HG02623 (cell line): Measurements from ENCODE around the gene CEPT1.

Source experiments
- ATAC-seq: cut with Tn5 transposase; IDR thresholded peaks from one replicate; pipeline ENCODE4 v1.9.1; 2021; ENCODE audit warnings: moderate library complexity; ENCODE audit not compliant: unreplicated experiment

Gene CEPT1

DNA sequence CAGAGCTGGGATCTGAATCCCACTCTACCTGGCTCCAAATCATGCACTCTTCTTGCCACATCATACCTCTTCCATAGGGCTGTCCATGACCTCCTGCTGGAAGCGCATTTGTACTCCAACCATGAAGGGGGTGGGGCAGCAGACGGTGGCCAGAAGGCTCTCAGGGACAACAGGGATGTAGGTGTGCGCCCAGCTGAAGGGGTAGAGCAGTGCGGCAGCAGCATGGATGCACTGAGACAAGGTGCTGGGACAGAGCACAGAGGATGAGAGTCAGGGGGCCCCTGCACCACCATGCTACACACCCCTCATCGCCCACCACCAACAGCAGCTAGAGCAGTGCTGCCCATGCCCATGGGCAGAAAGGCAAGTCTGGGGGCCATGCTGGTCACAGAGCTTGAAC is 52.1 kb downstream of the CEPT1 start:
- no peak for ATAC-seq

DNA sequence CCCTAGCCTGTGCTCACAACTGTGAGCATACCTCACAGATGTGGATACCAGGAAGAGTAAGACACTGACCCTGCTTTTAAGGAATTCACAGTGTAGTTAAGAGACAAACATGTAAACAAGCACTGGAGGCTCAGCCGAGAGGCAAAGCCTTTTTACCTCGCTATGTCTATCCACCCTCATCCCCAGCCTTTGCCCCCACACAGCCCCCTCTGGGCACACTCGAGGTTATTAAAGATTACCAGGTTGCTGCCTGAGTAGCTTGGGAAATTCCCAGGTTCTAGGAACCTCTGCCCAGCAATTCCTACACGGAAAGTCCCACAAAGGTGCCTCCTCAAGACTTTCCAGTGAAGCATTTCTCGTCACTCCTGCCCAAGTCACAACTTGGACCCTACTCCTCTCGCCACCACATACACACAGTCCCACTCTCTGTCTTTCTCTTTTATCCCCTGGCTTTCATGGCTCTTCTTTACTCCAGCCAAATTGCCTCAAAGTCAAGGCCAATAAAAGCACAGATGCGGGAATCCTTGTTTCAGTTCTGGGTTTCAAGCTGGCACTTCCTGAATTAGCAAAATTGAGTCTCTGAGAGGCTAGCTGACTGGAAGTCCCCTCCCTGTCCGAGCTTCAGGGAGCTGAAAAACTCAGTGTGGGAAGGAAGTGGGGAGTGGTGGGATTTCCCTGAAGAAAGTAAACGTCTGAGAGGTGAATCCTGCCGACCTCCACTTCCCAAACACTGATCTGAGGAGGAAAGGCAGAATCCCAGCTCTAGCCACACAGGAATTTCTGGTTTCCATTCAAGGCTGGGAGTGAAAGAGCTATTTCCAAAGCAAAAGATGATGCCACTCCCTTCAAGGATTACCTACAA is 52.9 kb downstream of the CEPT1 start:
- no peak for ATAC-seq

DNA sequence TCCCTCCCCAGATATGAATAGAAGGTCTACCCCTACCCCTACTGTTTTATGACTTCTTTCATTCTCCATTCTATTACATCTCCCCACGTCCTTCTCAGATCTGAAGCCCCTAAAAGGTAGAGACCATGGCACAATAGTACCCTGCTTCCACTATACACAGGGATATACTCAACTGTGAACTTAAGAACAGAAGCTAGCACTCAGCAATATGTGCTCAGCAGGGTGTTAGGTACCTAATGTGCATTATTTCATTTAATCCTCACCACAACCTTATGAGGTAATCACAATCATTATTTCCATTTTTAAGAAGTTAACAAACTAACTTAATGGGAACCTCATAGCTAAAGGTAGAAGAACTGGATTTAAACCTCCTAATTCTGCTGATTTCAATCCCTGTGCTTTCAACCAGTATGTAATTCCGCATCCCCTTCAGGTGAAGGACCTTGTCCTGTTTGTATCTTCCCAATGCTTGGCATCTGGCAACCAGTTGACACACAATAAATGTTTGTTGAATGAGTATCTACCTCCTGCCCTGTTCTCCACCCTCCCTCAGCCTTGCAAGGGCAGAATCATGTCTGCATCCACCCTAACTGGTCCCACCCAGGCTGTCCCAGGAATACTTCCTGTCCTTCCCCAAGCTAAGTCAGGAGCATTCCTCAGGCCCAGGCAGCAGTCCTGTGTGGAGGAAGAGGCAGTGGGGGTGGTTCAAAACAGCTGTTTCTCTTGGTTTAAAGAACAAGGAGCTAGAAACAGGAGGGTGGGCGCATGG is 53.9 kb downstream of the CEPT1 start:
- no peak for ATAC-seq

DNA sequence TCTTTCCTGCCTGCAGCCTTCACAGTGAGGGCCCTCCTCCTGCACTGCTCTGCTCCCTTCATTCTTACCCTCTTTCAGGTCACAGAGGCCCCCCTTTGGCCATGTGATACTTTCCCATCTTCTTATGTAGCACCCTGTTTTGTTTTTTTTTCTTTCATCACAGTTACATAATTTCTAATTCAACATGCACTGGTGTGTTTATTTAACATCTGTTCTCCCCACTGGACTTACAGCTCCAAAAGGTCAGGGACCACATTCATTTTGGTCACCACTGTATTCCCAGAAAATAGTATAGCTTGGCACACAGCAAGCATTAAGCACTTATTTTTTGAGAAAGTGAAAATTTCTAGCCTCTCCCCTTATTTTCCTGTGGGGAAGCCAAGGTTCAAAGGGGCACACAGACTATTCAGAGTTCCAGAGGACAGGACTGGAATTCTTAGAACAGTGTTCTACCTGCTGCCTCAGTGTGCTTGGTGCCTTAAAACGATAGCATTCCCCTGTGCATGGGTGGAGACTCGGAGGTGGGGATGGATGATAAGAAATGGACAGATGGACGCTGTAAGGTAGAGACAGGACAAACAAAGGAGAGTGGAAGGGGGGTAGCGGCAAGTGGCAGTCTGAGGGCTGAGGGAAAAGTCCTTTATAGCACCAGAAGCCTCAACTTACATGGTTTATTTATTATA is 55.1 kb downstream of the CEPT1 start:
- ATAC-seq: no peak

DNA sequence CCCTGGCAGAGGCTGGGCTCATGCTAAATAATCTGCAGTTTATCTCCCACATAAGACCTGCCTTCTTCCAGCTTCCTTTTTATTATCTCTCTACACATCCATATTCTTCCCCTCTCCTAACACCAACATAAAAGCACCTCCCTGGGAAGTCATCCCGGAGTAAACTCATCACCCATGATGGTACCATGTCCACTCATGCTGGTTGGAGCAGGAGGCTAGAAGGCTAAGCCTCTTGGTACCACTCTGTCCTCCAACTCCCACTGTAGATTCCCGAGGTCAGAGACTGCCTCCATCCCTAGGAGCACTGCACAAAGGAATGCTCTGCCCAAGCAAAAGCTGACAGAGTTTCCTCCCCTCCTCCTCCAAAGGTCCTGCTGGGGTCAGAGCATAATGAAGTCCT is 56.2 kb downstream of the CEPT1 start:
- no peak for ATAC-seq

DNA sequence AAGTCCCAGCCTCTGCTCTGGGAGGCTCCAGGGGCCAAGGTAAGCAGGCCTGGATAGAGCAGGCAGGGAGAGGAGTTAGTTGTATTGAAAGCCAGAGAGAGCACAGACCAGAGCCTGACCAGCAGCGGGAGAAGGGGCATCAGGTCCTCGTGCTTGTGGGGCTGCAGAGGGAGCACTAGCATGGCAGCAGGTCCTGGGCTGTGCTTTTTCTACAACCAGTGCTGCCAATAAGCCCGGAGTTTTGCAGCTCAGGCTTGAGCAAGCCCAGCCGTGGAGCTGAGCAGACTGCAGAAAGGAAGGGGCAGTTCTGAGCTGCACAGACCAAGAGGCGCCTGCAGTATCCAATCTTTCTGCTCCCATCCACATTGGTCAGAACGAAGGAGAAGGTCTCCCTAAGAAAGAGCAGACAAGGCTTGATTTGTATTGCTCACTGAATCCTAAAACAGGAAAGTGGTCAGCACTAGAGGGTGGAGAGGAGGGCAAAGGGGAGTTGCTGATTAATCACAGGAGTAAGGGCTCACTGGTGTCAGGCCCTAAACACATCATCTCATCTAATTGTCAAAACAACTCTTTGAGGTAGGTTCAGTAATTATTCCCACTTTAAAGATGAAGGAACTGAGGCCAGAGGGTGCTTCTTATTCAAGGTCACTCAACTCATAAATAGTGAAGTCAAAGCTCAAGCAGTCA is 57.7 kb downstream of the CEPT1 start:
- ATAC-seq: no peak

DNA sequence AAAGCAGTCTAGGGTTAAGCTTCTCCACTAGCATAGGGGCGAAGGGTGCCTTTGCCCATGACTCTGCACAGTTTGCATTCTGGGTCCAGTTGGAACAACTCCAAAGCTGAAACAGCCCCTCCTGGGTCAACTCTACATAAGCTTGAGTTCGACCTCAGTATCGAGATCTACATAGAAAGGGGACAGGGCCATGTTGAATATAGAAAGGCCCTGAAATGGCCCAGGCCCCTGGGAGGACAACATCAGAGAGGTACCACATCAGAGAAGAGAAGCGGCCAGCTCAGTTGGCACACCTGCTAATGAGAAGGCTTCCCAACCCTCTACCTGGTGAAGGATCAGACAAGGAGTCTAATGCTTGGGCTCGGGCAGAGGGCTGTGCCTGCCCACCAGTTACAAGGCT is 58.8 kb downstream of the CEPT1 start:
- ATAC-seq: no peak

DNA sequence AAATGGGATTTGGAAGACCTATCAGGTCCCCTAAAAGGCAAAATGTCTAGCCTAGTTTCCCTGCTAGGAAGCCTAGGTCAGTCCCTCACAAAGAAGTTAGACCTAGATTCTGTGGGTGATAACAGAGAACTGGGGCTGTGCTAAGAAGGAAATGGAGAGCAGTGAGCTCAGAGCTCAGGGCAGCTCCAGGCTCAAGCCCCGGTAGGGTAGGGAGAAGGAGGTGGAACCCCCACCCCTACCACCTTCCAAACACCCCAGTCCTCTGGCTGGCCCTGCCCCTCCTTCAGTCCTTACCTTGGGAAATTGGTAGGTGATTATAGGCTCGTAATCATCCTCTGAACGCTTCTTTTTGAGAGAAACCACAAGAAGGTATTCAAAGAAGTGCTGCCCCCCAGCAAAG is 59.3 kb downstream of the CEPT1 start:
- ATAC-seq: no peak

DNA sequence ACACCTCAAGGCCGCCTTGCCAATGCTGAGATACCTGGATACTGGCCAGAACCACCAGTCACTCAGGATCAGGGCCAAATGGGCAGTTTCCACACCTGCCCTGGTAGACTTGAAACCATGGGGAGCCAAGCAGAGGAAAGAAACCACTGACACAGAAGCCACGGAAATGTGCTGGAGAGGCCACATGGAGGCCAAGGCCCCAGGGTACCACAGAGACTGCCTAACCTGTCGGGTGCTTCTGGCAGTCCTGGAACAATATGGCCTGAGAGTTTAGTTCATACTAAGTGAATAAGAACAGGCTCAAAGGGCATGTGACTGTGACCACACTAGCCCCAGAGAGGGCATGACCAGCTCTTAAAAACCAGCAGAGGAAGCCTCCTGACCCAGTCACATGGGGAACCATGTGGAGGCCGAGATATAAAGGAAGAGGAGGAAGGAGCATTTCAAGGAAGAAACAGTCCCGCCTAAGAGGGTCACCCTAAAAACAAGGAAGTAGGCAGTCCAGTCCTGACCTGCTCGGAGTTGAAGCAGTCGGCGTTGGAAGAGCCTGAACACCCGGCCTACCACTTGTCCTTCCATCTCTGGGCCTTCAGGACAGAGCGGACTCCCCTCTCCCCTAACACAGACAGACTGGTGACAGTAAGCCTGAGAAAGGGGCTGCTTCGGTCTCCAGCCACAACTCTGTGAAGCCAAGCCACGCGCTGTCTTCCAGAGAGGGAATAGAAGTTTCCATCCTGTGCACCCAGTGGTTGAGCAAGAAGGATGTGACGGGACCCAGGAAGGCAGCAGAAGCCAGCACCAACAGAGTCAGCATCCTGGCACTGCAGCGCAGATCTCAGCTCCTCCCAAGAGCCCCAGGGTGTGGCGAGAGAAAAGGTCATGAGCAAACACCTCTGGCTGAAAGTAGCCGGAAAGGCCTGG is 60.1 kb downstream of the CEPT1 start, which contains the start of gene DENND2D:
DENND2D (minus strand) TSS at position 766 of the 921 bp plus-strand sequence; CDS start at position 579, 187 bp downstream.
- no peak for ATAC-seq

DNA sequence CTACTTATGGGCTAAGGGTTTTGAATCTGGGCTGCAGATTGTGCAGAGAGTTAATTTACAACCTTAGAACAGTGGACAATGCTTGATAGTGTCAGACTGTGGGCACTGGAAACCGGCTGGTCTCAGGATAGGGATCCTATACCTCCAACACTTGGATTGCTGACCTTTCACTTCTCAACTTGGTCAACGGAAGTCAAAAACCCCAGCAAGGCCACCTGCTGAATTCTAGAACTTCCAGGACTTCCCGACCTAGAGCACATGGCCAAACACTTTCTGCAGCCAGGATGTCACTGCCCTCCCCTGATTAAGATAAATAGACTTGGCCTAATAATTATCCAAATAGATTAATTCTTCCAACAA is 60.8 kb downstream of the CEPT1 start:
- no peak for ATAC-seq

DNA sequence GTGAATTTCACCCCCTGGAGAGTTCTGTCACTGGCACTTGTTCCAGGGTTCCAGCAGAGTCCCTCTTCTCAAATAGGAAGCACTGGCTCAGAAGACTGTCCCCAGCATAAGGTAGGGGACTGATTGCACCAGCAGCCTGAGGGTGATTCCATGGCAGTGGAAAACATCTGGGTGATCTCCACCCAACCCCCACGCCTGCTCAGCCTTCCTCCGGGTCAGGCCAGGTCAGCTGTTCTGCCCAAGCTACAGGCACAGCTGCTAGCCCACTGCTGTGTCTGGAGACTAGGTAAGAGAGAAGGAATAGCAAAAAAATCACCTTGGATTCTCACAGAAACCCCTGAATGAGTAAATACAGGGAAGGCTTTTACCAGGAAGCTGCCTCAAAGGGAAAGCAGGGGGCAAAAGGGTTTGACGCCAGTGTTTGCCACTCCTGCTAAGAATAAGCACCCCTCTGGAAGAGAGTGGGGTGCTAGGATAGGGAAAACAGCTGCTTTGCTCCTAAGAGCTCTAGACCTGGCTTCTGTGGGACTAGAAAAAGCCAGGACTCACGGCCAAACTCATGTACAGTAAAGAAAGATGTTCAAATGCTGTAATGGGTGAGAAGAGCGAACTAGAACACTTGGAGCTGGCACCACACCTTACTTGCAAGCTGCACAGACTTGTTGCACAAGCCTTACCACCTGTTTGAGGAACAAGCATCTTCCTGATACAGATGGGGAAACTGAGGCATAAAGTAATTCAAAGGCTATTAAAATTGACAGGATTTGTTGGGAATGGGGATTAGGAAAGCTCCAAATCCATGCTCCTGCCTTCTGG is 61.5 kb downstream of the CEPT1 start:
- ATAC-seq: no peak

DNA sequence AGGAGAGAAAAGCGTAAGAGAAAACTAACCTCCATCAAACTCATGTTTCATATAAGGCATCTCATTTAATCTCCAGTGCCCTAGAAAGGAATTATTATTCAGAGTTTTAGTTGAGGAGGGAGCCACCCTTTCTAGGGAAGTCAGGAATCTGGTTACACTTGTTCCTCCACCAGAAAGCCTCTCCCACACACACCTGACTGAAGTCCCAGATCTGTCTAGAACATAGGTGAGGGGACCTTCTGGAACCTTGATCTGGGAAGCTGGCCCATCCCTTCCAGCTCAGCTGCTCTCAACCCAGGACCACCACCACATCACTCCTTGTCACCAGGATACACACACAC is 62.3 kb downstream of the CEPT1 start:
- ATAC-seq: no peak

DNA sequence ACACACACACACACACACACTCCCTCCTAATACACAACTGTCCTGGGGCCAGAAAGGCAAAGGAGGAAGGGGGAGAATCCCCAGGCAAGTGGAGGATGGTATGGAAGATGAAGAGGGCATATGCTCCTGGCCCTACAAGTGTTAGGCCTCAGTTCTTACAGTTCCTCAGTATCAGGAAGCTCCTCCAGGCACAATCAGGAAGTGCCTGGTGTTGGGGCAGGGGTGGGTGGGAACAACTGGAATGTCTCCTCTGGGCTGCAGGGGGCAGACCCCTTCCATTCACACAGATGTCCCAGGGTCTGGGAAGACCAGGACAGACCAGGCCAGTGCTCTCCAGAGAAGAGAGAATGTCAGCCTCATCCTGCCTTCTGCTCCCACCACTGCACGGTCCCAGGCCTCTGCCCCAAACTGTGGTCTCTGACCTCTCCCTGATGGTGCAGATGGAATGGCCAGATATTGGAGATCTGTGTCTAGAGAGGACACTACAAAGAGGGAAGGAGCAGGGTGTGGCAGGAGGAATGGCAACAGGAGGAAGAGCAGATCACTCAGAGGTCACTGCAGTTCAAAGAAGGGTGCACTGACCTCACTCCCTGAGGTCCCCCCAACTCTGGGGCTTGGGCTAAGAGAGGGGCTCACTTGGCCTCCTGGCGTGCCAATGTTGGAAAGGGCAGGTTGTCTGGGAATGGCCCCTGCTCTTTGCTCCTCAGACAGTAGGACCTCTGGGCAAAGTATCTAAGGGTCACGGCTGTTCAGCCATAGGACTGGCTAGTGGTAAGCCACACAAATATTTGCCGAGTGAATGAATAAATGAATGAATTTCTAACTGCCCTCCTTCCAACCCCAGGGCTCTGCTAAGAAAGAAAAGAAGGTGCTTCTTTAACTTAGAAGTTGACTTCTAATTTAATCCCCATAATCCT is 62.9 kb downstream of the CEPT1 start:
- ATAC-seq: no peak

DNA sequence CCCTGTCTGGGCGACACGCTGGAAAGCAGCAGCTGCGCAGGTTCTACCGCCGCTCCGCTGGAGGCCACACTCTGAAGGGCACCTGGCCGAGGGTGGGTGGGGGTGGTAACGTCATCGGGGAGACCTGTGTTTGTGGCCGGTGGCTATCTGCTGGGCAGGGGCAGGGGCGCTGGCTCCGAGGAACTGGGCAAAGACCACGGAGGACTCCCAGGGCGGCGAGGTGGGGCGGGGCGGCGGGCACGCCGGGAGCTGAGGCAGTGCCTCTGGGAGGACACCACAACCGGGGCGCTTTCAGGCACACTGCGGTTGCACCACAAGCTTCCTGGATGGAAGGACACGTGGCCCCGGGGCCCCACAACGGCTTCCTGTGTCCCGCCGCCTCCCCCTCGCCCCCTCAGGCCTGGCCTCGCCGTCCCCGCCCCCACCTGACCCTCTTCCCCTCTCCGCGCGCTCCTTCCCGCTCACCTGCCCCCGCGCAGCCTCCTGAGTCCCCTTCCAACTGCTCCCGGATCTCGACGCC is 63.7 kb downstream of the CEPT1 start:
- ATAC-seq: peak; percentile 55

DNA sequence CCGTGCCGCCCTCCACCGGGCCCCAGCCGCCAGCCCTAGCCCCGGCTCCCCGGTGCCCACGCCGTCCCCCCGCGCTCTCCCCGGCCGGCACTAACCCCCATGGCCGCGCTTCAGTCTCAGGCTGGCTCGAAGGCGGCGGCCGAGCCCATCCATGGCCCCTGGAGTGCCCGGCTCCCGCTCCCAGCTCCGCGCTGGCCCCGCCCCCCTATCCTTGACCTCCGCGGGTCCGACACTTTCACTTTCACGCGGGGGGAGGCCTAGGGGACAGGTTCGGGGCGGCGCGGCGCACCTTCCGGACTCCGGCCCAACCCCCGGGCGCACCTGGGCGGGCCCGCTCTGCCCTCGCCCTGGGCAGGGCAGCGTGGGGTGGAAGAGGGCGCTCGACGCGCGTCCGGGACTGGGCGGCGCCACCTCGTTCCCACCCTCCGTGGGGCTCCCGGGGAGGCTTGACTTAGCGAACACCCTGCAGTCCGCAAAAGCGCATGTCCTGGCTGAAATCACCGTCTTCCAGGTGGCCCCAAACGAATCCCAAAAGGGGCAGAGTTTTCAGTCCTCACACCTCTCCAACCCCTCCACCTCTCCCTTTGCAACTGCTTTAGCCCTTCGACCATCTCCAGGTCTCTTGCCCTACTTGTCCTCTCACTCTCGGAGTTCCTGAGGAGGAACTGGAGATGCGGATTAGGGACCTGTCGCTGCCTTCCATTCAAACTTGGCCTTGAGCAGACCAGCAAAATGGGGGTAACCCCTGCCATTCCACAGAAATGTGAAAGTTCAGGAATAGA is 64.4 kb downstream of the CEPT1 start:
- peak; percentile 60 for ATAC-seq

DNA sequence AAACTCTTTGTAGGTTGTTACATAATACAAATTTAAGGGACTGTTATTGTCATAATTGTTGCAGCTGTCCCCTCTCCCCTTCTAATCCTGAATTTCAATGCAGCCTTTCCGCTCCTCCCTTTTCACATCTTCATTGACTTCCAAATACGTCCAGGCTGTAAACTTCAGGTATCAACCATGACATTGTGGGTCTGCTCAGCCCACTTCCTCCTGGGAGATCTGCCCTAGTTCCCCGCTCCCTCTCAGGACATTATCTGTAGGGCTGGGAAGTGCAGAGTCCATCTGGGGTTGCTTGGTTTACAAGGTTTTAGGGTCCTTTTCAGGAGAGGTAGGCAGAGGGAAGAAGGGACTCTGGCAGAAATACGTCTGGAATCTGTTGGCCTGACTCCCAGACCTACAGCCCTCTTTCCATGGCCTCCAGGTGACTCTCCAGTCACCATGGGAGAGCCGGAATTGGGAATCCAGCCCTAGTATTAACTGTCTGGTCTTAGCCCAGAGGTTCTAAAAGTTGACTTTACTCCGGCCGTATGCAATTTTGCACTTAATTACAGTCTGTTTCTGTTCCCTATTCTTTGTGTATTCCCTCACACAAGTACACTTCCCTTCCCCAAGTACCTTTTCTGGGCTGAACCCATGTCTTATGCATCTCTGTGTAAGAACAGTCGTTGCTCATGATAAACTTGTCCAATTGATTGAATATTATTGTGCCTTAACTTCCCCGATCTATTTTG is 65.1 kb downstream of the CEPT1 start:
- no peak for ATAC-seq

DNA sequence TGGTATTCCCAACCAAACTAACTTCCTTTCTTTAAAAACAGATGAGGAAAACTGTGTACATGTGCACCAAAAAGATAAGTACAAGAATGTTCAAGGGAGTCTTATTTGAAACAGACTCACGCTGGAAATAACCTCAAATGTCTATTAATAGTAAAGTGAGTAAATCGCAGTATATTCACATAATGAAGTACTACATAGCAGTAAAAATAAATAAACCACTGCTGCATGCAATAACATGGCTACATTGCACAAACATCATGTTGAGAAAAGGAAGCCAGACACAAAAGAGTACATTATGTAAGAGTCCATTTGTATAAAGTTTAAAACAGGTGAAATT is 65.7 kb downstream of the CEPT1 start:
- ATAC-seq: no peak
